Vagina (tissue), 2 donors: ENCODE data around the gene FSTL4. TPM values are rescaled to one million over a fixed set of nuclear protein-coding genes. Genes with fewer than 3 reads are reported as not detected.
"Not testable (repeated sequence)": the region's sequence is repeated elsewhere in the genome, so short reads cannot be mapped to it uniquely, and the experiment has no call there.

Experiments
- DNase-seq, 2 donors: peaks; one replicate each; pipeline ENCODE4 v3.0.0-alpha.2; 2017; ENCODE audit errors: extremely low spot score in 2 of 2
- H3K27ac ChIP-seq: fragments of 200-600 bp; sonication (generic); one replicate; pipeline ENCODE4 v1.5.1; 2019
- H3K27me3 ChIP-seq: fragments of 200-600 bp; sonication (generic); one replicate; pipeline ENCODE4 v1.5.1; 2019
- H3K36me3 ChIP-seq, 2 donors: fragments of 200-600 bp; sonication (generic); one replicate each; pipeline ENCODE4 v1.5.1; 2017 to 2019
- H3K4me1 ChIP-seq: fragments of 200-600 bp; sonication (generic); one replicate; pipeline ENCODE4 v1.5.1; 2019
- H3K4me3 ChIP-seq, 2 donors: fragments of 200-600 bp; sonication (generic); 1 replicate in 1 of 2; 2 replicates in 1 of 2; pipeline ENCODE4 v1.5.1; 2016 to 2019
- H3K9me3 ChIP-seq: fragments of 200-600 bp; sonication (generic); one replicate; pipeline ENCODE4 v1.5.1; 2019
- CTCF ChIP-seq, 3 experiments: fragments of 450-650 bp in 2 of 3; fragments of 200-600 bp in 1 of 3; sonication (generic) in 1 of 3; IDR thresholded peaks; one replicate each; pipeline ENCODE4 v1.5.1; 2017 to 2019; ENCODE audit warnings: antibody characterized with exemption in 3 of 3, mild to moderate bottlenecking in 2 of 3, moderate library complexity in 2 of 3
- POLR2A ChIP-seq, 2 donors: fragments of 450-650 bp; IDR thresholded peaks; one replicate each; pipeline ENCODE4 v1.6.1; 2017; ENCODE audit warnings: antibody characterized with exemption in 2 of 2, mild to moderate bottlenecking in 2 of 2, moderate library complexity in 2 of 2
- POLR2AphosphoS5 ChIP-seq, 2 donors: sonication (generic); formaldehyde crosslinking; IDR thresholded peaks; one replicate each; pipeline ENCODE4 v1.9.0; 2017; ENCODE audit warnings: antibody characterized with exemption in 2 of 2, mild to moderate bottlenecking in 2 of 2, low read depth in 1 of 2; ENCODE audit not compliant: insufficient read depth in 1 of 2
- intact Hi-C: fragments of 100-400 bp; cut with DNase I; formaldehyde crosslinking; loops from one replicate; pipeline ENCODE4 v1.15.1; 2023
- total RNA-seq: library from RNA; depleted of rRNA; stranded (reverse); fragments of >200 nt; gene quantifications from one replicate; pipeline ENCODE4 v1.2.3, GENCODE V29; 2016

Gene FSTL4
- total RNA-seq, 1 donor from 2014 or later = 3.7 TPM

DNA sequence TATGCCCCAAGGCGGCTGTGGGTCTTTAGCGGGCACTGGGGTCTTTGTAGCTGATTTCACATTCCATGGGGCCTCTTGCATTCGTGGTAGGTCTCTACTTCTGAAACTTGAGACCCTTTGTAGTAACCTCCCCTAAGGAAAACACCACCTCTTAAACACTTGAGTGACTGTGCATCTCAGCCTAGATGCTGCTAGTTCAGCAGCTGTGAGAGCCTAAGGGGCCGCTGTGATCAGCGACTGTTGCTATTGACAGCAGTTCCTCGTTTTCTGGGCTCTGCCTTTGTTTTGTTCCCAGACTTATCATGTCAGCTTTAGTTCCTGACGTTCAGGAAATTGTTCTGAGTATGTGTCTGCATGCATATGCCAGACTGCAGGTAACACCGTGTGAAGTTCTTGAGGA is 389.4 kb downstream of the FSTL4 start:
- Histone ChIP-seq H3K9me3 (no peaks in the 10 kb centered on the region), H3K4me1 (peaks cover 30% of the 10 kb centered on the region), H3K4me3 (no peak overlapping the region), H3K36me3 (no peaks in the 10 kb centered on the region), H3K27ac (no peak overlapping the region), H3K27me3 (no peaks in the 10 kb centered on the region)
- intact Hi-C loops = no loop called here
- DNase-seq = no peak
- TF ChIP-seq POLR2AphosphoS5 (IDR thresholded peaks at IDR 0.05; ENCODE audit: insufficient read depth in 1 of 2, low read depth in 1 of 2) (no peak), POLR2A (IDR thresholded peaks at IDR 0.05) (no peak), CTCF (IDR thresholded peaks at IDR 0.05) (no peak)

- Histone ChIP-seq H3K27ac (no peak overlapping the region), H3K9me3 (no peaks in the 10 kb centered on the region), H3K27me3 (no peaks in the 10 kb centered on the region), H3K4me3 (no peak overlapping the region), H3K36me3 (no peaks in the 10 kb centered on the region), H3K4me1 (peaks cover 26% of the 10 kb centered on the region)
- intact Hi-C loops = no loop called here
- no peak for DNase-seq
- TF ChIP-seq POLR2AphosphoS5 (IDR thresholded peaks at IDR 0.05; ENCODE audit: insufficient read depth in 1 of 2, low read depth in 1 of 2) (no peak), CTCF (IDR thresholded peaks at IDR 0.05) (no peak), POLR2A (IDR thresholded peaks at IDR 0.05) (no peak)
Observed at GRCh38 chr5:133222521-133222920, 389.8 kb downstream of the FSTL4 start.

DNA sequence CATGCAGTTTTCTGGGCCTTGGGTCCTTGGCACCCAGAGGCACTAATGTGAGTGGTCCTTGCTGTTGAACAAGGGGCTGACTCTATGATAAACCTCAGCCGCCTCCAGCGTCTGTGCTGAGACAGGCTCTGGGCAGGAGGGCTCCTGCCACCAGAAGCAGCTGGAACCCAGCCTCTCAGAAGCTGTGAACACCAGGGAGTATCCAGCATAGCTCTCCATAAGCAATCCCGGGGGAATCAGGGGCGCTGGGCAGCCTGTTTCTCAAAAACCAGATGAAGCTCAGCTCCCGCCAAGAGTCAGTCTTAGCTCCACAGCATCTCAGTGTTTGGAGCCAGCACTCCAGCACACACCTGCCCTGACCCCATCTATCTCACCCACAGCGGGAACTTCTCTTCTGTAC is 390.3 kb downstream of the FSTL4 start:
- no peak for DNase-seq
- intact Hi-C loops = no loop called here
- H3K36me3 ChIP-seq = no peaks in the 10 kb centered on the region
- H3K4me1 ChIP-seq = peaks cover 22% of the 10 kb centered on the region
- H3K27ac ChIP-seq = no peak overlapping the region
- H3K27me3 ChIP-seq = no peaks in the 10 kb centered on the region
- TF ChIP-seq POLR2AphosphoS5 (IDR thresholded peaks at IDR 0.05; ENCODE audit: insufficient read depth in 1 of 2, low read depth in 1 of 2) (no peak), POLR2A (IDR thresholded peaks at IDR 0.05) (no peak)
- H3K9me3 ChIP-seq = no peaks in the 10 kb centered on the region
- no peak overlapping the region for H3K4me3 ChIP-seq

GRCh38 chr5:133220851-133221674 is 391.3 kb downstream of the FSTL4 start:
- Histone ChIP-seq H3K4me3 (no peak overlapping the region), H3K9me3 (no peaks in the 10 kb centered on the region), H3K27me3 (no peaks in the 10 kb centered on the region), H3K36me3 (no peaks in the 10 kb centered on the region), H3K4me1 (peaks cover 13% of the 10 kb centered on the region), H3K27ac (no peak overlapping the region)
- no peak for DNase-seq
- intact Hi-C loops = no loop called here
- TF ChIP-seq POLR2A (IDR thresholded peaks at IDR 0.05) (no peak), POLR2AphosphoS5 (IDR thresholded peaks at IDR 0.05; ENCODE audit: insufficient read depth in 1 of 2, low read depth in 1 of 2) (no peak), CTCF (IDR thresholded peaks at IDR 0.05) (no peak)

- Histone ChIP-seq H3K27me3 (no peaks in the 10 kb centered on the region), H3K4me3 (no peak overlapping the region), H3K9me3 (no peaks in the 10 kb centered on the region), H3K4me1 (no peaks in the 10 kb centered on the region), H3K27ac (no peak overlapping the region), H3K36me3 (no peaks in the 10 kb centered on the region)
- intact Hi-C loops = no loop called here
- no peak for DNase-seq
- TF ChIP-seq CTCF (IDR thresholded peaks at IDR 0.05) (no peak), POLR2A (IDR thresholded peaks at IDR 0.05) (no peak), POLR2AphosphoS5 (IDR thresholded peaks at IDR 0.05; ENCODE audit: insufficient read depth in 1 of 2, low read depth in 1 of 2) (no peak)
Observed at GRCh38 chr5:133219296-133219695, 393.0 kb downstream of the FSTL4 start.

DNA sequence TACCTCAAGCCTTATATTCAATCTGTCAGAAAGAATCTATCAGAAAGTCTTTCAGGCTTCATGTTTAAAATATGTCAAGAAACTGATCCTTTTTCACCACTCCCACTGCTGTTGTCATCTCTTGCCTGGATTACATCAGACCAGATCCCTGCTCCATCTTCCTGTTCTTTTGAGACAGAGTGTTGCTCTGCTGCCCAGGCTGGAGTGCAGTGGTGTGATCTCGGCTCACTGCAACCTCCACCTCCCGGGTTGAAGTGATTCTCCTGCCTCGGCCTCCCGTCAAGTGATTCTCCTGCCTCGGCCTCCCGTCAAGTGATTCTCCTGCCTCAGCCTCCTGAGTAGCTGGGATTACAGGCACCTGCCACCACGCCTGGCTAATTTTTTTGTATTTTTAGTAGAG is 396.2 kb downstream of the FSTL4 start:
- H3K27me3 ChIP-seq, H3K27ac ChIP-seq, intact Hi-C loops, H3K36me3 ChIP-seq, H3K4me3 ChIP-seq, H3K4me1 ChIP-seq, H3K9me3 ChIP-seq, DNase-seq: not testable (repeated sequence)
